Panc1 (cell line): ENCODE measurements around the gene CADPS2.
"Not testable (repeated sequence)": the region's sequence is repeated elsewhere in the genome, so short reads cannot be mapped to it uniquely, and the experiment has no call there.

Experiments
- POLR2AphosphoS5 ChIP-seq: IDR thresholded peaks from 2 replicates; pipeline ENCODE4 v1.6.1; 2012; ENCODE audit warnings: mild to moderate bottlenecking, low read depth, low read length, moderate library complexity
- TF ChIP-seq, protein P1 (sequence below): fragments of 450-650 bp; IDR thresholded peaks from 2 replicates; pipeline ENCODE4 v1.5.1; 2017; ENCODE audit warnings: mild to moderate bottlenecking

DNA sequence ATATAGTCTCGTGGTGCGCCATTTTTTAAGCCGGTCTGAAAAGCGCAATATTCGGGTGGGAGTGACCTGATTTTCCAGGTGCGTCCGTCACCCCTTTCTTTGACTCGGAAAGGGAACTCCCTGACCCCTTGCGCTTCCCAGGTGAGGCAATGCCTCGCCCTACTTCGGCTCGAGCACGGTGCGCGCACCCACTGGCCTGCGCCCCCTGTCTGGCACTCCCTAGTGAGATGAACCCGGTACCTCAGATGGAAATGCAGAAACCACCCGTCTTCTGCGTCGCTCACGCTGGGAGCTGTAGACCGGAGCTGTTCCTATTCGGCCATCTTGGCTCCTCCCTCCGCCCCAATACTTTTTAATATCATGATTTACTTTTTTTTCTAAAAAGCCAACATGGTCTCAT, 601.7 kb downstream of the CADPS2 start:
- TF ChIP-seq POLR2AphosphoS5: not testable (repeated sequence)
- TF ChIP-seq, protein P1, sequence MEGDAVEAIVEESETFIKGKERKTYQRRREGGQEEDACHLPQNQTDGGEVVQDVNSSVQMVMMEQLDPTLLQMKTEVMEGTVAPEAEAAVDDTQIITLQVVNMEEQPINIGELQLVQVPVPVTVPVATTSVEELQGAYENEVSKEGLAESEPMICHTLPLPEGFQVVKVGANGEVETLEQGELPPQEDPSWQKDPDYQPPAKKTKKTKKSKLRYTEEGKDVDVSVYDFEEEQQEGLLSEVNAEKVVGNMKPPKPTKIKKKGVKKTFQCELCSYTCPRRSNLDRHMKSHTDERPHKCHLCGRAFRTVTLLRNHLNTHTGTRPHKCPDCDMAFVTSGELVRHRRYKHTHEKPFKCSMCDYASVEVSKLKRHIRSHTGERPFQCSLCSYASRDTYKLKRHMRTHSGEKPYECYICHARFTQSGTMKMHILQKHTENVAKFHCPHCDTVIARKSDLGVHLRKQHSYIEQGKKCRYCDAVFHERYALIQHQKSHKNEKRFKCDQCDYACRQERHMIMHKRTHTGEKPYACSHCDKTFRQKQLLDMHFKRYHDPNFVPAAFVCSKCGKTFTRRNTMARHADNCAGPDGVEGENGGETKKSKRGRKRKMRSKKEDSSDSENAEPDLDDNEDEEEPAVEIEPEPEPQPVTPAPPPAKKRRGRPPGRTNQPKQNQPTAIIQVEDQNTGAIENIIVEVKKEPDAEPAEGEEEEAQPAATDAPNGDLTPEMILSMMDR: not testable (repeated sequence)
